Suprapubic skin (tissue), 4 donors: Measurements from ENCODE around the gene SNX27.

Experiments
- CTCF ChIP-seq, 2 donors: fragments of 200-600 bp in 1 of 2; fragments of 450-650 bp in 1 of 2; sonication (generic) in 1 of 2; IDR thresholded peaks; one replicate each; pipeline ENCODE4 v1.5.1; 2016 to 2019; ENCODE audit warnings: antibody characterized with exemption in 2 of 2, mild to moderate bottlenecking in 1 of 2, moderate library complexity in 1 of 2
- EP300 ChIP-seq: sonication (generic); formaldehyde crosslinking; IDR thresholded peaks from one replicate; pipeline ENCODE4 v1.6.1; 2017; ENCODE audit warnings: antibody characterized with exemption
- POLR2A ChIP-seq, 2 donors: fragments of 450-650 bp; IDR thresholded peaks; one replicate each; pipeline ENCODE4 v1.6.1; 2017; ENCODE audit warnings: antibody characterized with exemption in 2 of 2, mild to moderate bottlenecking in 2 of 2, moderate library complexity in 2 of 2
- POLR2AphosphoS5 ChIP-seq, 3 donors: sonication (generic); formaldehyde crosslinking; IDR thresholded peaks; one replicate each; pipeline ENCODE4 v1.6.1; 2017; ENCODE audit warnings: antibody characterized with exemption in 3 of 3

GRCh38 chr1:151680826-151681225, 69.0 kb downstream of the SNX27 start:
- TF ChIP-seq POLR2A (IDR thresholded peaks at IDR 0.05) (no peak), CTCF (IDR thresholded peaks at IDR 0.05) (no peak), EP300 (no peak), POLR2AphosphoS5 (IDR thresholded peaks at IDR 0.05) (no peak)
